Duodenal mucosa (tissue), 2 donors: ENCODE measurements around the gene TBC1D9.

Experiments
- H3K27ac ChIP-seq: one replicate; pipeline ENCODE4 v1.7.0; 2013; ENCODE audit warnings: low read depth, low read length
- H3K27me3 ChIP-seq, 2 donors: one replicate each; pipeline ENCODE4 v1.7.0; 2013; ENCODE audit warnings: low read length in 2 of 2, control low read depth in 1 of 2; ENCODE audit not compliant: insufficient read depth in 2 of 2, control insufficient read depth in 1 of 2
- H3K36me3 ChIP-seq, 2 donors: one replicate each; pipeline ENCODE4 v1.7.0; 2013; ENCODE audit warnings: low read length in 2 of 2, control low read depth in 1 of 2; ENCODE audit not compliant: insufficient read depth in 2 of 2, control insufficient read depth in 1 of 2
- H3K4me1 ChIP-seq, 2 donors: one replicate each; pipeline ENCODE4 v1.7.0; 2013; ENCODE audit warnings: low read length in 2 of 2, control low read depth in 1 of 2; ENCODE audit not compliant: insufficient read depth in 2 of 2, control insufficient read depth in 1 of 2
- H3K4me3 ChIP-seq, 2 donors: one replicate each; pipeline ENCODE4 v1.7.0; 2013; ENCODE audit warnings: low read length in 2 of 2, low read depth in 1 of 2
- H3K9ac ChIP-seq, 2 donors: one replicate each; pipeline ENCODE4 v1.7.0; 2013; ENCODE audit warnings: low read length in 2 of 2, low read depth in 1 of 2
- H3K9me3 ChIP-seq, 2 donors: one replicate each; pipeline ENCODE4 v1.7.0; 2013; ENCODE audit warnings: low read length in 2 of 2, control low read depth in 1 of 2; ENCODE audit not compliant: control insufficient read depth in 1 of 2

Gene TBC1D9

GRCh38 chr4:140681201-140681600 lies 75.0 kb downstream of the TBC1D9 start:
- Histone ChIP-seq H3K27ac (no peak overlapping the region), H3K4me3 (no peak overlapping the region), H3K27me3 (no peaks in the 10 kb centered on the region), H3K9me3 (no peaks in the 10 kb centered on the region), H3K36me3 (peaks cover 5 to 26% of the 10 kb centered on the region in 2 donors), H3K4me1 (no peaks in the 10 kb centered on the region), H3K9ac (no peak overlapping the region)

DNA sequence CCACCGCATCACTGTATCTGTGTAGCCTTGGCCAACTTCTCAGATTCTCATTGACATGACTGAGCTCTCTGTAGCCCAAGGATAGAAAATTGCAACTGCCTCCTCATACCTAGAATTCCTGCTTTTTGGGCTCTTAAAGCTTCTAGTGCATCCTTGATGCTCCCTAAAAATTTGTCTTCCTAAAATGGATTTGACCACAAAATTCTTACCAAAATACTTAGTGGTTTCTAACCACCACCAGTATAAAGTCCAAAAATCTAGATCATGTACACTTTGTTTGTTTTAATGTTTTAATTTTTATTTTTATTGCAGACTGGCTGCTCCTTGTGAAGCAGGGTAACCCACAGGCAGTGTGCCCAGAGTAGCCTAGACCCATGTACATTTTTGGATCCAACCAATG lies 75.5 kb downstream of the TBC1D9 start:
- Histone ChIP-seq H3K9ac (no peak overlapping the region), H3K27me3 (no peaks in the 10 kb centered on the region), H3K36me3 (peaks cover 5 to 31% of the 10 kb centered on the region in 2 donors)

DNA sequence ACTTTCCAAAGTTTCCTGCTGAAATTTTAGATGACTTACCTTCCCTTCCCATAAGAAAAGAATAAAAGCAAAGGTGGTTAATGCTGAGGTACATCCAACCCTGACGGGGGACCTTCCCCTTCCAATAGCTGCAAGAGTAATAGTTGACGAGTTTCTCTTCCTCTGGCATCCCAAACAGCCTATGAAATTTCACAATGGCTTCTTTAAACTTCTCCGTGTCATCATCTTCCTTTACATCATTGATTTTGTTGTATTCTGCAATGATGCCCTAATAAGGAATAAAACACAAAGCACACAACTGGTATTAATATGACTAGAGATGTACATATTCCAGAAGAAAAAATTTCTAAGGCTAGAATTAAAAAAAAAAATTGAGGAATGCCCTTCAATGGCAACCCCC lies 76.6 kb downstream of the TBC1D9 start:
- Histone ChIP-seq H3K4me1 (no peaks in the 10 kb centered on the region), H3K4me3 (no peak overlapping the region), H3K9ac (no peak overlapping the region), H3K36me3 (peaks cover 5 to 25% of the 10 kb centered on the region in 2 donors), H3K27me3 (no peaks in the 10 kb centered on the region), H3K9me3 (no peaks in the 10 kb centered on the region), H3K27ac (no peak overlapping the region)

More for the DNA sequence above, 75.5 kb downstream of the TBC1D9 start:
- Histone ChIP-seq H3K27ac (no peak overlapping the region), H3K9me3 (no peaks in the 10 kb centered on the region), H3K4me1 (no peaks in the 10 kb centered on the region), H3K4me3 (no peak overlapping the region)

- no peak overlapping the region for H3K4me3 ChIP-seq
- H3K9me3 ChIP-seq, result no peaks in the 10 kb centered on the region
- no peaks in the 10 kb centered on the region for H3K4me1 ChIP-seq
- H3K27ac ChIP-seq, result no peak overlapping the region
- H3K27me3 ChIP-seq, result no peaks in the 10 kb centered on the region
- peaks cover 5 to 26% of the 10 kb centered on the region in 2 donors for H3K36me3 ChIP-seq
- no peak overlapping the region for H3K9ac ChIP-seq
These were observed 80.5 kb downstream of the TBC1D9 start for GRCh38 chr4:140675599-140676231.

DNA sequence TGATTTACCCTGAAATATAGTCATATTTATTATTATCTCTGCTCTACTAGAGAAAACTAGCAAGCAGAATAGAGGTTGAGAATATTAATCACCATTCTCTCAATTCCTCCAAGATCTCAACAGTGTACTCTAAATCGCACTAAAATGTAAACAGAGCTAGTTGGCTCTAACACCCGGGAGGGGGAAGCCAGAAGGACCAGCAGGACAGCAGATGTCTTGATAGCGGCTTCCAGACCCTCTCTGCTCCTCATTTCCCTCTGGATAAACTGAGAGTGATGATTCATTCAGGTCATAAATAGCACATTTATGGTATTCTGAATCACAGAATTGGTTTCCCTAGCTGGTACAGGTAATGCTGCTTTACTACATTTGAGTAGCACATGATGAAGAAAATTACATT lies 82.5 kb downstream of the TBC1D9 start:
- peaks cover 6 to 37% of the 10 kb centered on the region in 2 donors for H3K36me3 ChIP-seq
- no peak overlapping the region for H3K27ac ChIP-seq
- no peak overlapping the region for H3K9ac ChIP-seq

DNA sequence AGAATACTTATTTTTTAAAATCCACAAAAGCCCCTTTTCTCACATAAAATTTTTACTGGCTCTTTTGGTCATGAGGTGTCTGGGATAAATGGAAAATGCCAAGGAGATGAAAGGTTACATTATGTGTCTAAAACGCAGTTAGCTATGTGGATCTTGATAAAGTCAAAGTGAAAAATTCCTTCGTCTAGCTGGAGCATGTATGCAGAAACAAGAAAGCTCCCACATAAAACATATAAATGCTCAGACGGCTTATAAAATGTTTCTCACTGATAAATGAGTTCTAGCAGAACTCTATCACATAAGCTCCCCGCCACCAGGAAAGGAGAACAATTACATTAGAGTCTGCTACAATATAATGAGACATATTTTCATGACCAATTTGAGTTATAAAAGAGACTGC lies 83.8 kb downstream of the TBC1D9 start:
- Histone ChIP-seq H3K9ac (no peak overlapping the region), H3K27me3 (no peaks in the 10 kb centered on the region), H3K9me3 (no peaks in the 10 kb centered on the region), H3K4me3 (no peak overlapping the region), H3K4me1 (no peaks in the 10 kb centered on the region), H3K36me3 (peaks cover 5 to 33% of the 10 kb centered on the region in 2 donors), H3K27ac (no peak overlapping the region)

More for the DNA sequence above, 82.5 kb downstream of the TBC1D9 start:
- Histone ChIP-seq H3K9me3 (no peaks in the 10 kb centered on the region), H3K27me3 (no peaks in the 10 kb centered on the region), H3K4me3 (no peak overlapping the region), H3K4me1 (no peaks in the 10 kb centered on the region)

DNA sequence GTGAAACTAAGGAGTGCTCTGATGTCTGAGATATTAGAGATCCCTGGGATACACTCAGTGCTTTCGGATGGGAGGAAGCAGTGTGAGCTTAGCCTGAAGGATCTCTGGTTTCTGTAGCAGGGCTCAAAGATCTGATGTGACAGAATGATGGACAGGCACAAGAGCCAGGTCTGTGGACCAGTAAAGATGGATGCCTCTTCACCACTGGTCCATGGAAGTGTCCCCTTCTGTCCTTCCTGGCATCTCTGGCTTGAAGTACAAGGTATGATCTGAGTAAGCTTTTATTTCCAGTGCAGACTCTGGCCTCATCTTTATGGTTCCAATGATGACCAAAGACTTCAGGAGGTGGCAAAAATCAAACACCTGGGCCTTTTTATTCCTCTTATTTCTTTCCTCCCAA lies 88.1 kb downstream of the TBC1D9 start:
- no peak overlapping the region for H3K27ac ChIP-seq
- H3K9ac ChIP-seq, result no peak overlapping the region
- H3K4me3 ChIP-seq, result no peak overlapping the region
- H3K36me3 ChIP-seq, result peaks cover 5 to 36% of the 10 kb centered on the region in 2 donors
- H3K9me3 ChIP-seq, result no peaks in the 10 kb centered on the region
- H3K4me1 ChIP-seq, result peaks cover 0 to 6% of the 10 kb centered on the region in 2 donors
- H3K27me3 ChIP-seq, result no peaks in the 10 kb centered on the region

DNA sequence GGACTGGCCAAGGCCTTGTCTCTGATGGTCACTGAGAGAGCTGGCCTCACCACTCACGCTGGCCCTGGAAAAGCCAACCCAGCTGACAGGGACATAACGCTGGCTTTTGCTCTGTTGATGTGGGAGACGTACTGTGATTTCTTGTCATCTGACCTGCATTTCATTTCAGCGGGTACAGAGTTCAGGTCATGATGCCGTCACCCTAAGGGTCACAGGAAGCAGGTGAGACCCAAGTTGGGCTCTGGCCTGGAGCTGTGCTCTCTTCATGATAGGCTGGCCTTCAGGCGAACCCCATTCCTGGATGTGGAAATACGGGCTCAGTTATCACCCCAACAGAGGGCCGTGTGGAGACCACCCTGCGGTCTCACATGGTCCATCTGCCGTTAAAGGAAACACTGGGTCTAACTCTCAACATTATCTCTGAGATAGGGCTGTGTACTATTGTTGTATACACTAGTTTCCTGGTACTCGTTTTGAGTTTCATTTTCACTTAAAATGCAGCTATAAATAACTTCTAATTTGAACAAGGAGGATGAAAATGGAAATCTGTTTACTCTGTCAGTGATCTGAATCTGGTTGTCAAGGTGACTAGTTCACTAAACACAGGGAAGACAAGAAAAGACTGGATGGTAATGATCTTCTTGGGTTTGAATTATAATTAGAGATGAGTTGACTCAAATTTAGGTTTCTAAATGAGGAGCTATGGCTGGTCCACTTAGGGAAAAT lies 89.1 kb downstream of the TBC1D9 start:
- Histone ChIP-seq H3K9me3 (no peaks in the 10 kb centered on the region), H3K36me3 (peaks cover 5 to 38% of the 10 kb centered on the region in 2 donors), H3K4me3 (no peak overlapping the region), H3K9ac (no peak overlapping the region), H3K27ac (no peak overlapping the region), H3K27me3 (no peaks in the 10 kb centered on the region), H3K4me1 (peaks cover 0 to 6% of the 10 kb centered on the region in 2 donors)

GRCh38 chr4:140662082-140662869 lies 93.9 kb downstream of the TBC1D9 start:
- H3K36me3 ChIP-seq, result peaks cover 12 to 54% of the 10 kb centered on the region in 2 donors
- H3K27ac ChIP-seq, result no peak overlapping the region
- H3K27me3 ChIP-seq, result no peaks in the 10 kb centered on the region
- no peaks in the 10 kb centered on the region for H3K9me3 ChIP-seq
- H3K4me1 ChIP-seq, result peaks cover 0 to 5% of the 10 kb centered on the region in 2 donors
- H3K4me3 ChIP-seq, result no peak overlapping the region
- H3K9ac ChIP-seq, result no peak overlapping the region

DNA sequence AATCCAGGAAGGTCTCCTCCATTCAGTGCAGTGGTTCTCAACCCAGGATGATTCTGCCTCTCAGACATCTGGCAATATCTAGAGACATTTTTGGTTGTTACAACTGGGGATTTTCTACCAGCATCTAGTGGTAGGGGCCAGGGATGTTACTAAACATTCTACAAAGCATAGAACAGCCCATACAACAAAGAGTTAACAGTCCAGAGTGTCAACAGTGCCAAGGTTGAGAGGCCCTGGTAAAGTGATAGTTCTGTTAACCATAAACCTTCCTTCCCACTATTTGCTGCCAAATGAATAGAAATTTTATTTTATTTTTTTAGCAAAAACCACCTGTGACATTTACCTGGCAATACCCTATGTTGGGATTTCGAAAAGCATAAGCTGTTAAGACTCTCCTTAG lies 94.6 kb downstream of the TBC1D9 start:
- H3K4me1 ChIP-seq, result no peaks in the 10 kb centered on the region
- H3K4me3 ChIP-seq, result no peak overlapping the region
- H3K36me3 ChIP-seq, result peaks cover 17 to 54% of the 10 kb centered on the region in 2 donors
- H3K27ac ChIP-seq, result no peak overlapping the region
- H3K27me3 ChIP-seq, result no peaks in the 10 kb centered on the region
- no peaks in the 10 kb centered on the region for H3K9me3 ChIP-seq
- H3K9ac ChIP-seq, result no peak overlapping the region
